Measurements from ENCODE around the gene KCNN3. TPM values are rescaled to one million over a fixed set of nuclear protein-coding genes. Genes with fewer than 3 reads are reported as not detected.

The KCNN3 gene
- total RNA-seq, 1 donor from 2014 or later, result 0.92 TPM

DNA sequence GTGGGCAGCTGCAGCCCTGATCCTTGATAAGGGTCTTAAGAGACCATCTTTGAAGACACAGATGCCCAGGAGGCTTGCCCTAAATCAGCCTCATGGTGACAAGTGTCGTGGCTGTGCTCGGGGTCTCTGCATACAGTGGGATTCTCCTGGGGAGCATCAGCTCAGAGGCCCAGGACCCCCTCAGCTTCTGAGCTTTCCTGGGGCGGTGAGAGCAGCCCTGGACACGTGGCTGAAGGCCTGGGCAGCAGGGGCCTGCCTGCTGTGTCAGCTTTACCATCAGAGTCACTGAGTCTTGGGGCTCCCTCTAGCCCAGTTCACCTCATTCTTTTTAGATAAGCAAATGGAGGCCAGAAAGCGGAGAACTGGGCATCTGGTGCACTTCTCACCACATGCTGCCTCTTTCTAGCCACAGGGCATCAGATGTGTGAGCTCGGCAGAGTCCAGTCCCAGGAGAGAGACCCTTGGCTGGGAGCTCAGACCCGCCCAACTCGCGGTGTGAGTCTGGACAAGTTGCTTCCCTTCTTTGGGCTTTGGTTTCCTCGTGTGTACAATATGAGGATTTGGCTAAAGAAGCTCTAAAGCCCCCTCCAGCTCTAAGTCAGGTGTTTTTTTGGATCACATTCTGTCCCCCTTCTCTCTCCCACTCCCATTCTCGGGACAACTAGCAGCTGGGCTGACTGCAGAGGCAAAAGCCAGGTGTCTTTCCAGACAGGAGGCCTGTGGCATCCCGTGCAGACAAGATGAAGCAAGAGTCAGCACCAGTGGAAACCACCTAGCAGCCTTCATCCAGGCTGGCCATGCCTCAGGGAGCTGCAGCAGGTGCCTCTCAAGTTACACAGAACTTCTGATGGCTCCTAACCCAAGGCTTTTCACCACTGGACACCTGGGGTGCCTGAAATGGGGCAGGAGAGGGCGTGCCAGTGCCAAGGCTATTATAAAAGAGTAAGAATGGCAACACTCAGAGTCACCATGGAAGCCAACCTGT, 119.1 kb downstream of the KCNN3 start:
- Mint-ChIP-seq H3K4me1 (ENCODE audit: low read depth) (peaks cover 45% of the 10 kb centered on the region), H3K36me3 (ENCODE audit: low read depth) (peaks cover 3% of the 10 kb centered on the region)

DNA sequence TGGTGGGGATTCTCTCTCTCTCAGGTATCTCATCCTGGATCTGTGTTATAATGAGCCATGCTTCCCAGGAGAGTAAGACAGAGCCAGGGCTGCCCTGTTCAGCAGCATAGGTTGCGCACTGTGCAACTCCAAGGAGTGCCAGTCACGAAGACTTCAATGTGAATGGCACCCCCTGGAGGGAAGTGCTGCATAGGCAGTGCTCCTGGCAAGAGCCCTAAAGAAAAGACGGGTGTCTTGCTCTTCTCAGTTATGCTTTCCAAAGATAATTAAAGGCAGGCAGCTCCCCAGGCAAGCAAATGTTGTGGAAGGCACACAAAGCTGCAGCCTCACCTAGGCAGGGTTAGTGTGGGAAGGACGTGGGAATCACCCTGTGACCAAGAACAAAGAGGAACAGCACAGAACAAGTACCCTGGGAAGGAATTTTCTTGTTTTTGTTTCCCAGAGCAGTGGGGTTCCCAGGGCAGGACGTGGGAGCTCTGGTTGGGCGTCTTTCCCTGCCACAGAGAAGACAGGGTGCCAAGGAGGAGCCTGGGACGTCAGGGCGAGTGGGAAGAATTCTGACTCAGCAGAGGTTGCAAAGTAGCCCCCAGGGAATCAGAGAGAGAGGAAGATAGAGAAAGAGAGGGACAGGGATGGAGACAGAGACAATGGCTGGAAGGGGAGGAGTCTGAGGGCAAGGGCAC, 120.9 kb downstream of the KCNN3 start:
- no peak overlapping the region for H3K4me3 Mint-ChIP-seq (ENCODE audit: unreplicated experiment)
- H3K36me3 Mint-ChIP-seq (ENCODE audit: low read depth), result peaks cover 3% of the 10 kb centered on the region
- no peaks in the 10 kb centered on the region for H3K9me3 Mint-ChIP-seq (ENCODE audit: low read depth)
- peak overlapping the region; percentile 78 for H3K27ac Mint-ChIP-seq (ENCODE audit: unreplicated experiment)
- peaks cover 28% of the 10 kb centered on the region for H3K27me3 Mint-ChIP-seq (ENCODE audit: low read depth)
- DNase-seq (ENCODE audit: low spot score), result no peak
- peak; percentile 72 for TF ChIP-seq CTCF (IDR thresholded peaks at IDR 0.05)
- H3K4me1 Mint-ChIP-seq (ENCODE audit: low read depth), result peaks cover 56% of the 10 kb centered on the region

More for the DNA sequence above, 119.1 kb downstream of the KCNN3 start:
- no peak for TF ChIP-seq CTCF (IDR thresholded peaks at IDR 0.05)
- no peak overlapping the region for H3K4me3 Mint-ChIP-seq (ENCODE audit: unreplicated experiment)
- H3K27me3 Mint-ChIP-seq (ENCODE audit: low read depth), result peaks cover 29% of the 10 kb centered on the region
- no peak overlapping the region for H3K27ac Mint-ChIP-seq (ENCODE audit: unreplicated experiment)
- H3K9me3 Mint-ChIP-seq (ENCODE audit: low read depth), result no peaks in the 10 kb centered on the region
- DNase-seq (ENCODE audit: low spot score), result no peak

DNA sequence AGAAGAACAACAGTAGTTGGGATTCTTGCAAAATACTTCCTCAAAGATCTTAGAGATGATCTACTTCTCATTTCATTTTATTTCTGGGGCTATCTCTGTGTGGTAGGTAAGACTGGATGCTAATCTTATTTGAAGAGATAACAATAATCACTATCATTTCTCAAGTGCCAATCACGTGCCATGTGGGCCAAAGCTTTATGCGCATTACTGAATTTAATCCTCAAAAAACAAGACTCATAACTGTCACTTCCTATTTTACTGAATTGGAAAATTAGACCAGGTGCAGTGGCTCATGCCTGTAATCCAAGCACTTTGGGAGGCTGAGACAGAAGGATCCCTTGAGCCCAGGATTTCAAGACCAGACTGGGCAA, 121.7 kb downstream of the KCNN3 start:
- peaks cover 56% of the 10 kb centered on the region for H3K4me1 Mint-ChIP-seq (ENCODE audit: low read depth)
- H3K9me3 Mint-ChIP-seq (ENCODE audit: low read depth), result no peaks in the 10 kb centered on the region
- peak overlapping the region; percentile 34 for H3K27ac Mint-ChIP-seq (ENCODE audit: unreplicated experiment)
- H3K27me3 Mint-ChIP-seq (ENCODE audit: low read depth), result peaks cover 24% of the 10 kb centered on the region
- no peaks in the 10 kb centered on the region for H3K36me3 Mint-ChIP-seq (ENCODE audit: low read depth)
- no peak overlapping the region for H3K4me3 Mint-ChIP-seq (ENCODE audit: unreplicated experiment)
- TF ChIP-seq CTCF (IDR thresholded peaks at IDR 0.05), result no peak
- no peak for DNase-seq (ENCODE audit: low spot score)

DNA sequence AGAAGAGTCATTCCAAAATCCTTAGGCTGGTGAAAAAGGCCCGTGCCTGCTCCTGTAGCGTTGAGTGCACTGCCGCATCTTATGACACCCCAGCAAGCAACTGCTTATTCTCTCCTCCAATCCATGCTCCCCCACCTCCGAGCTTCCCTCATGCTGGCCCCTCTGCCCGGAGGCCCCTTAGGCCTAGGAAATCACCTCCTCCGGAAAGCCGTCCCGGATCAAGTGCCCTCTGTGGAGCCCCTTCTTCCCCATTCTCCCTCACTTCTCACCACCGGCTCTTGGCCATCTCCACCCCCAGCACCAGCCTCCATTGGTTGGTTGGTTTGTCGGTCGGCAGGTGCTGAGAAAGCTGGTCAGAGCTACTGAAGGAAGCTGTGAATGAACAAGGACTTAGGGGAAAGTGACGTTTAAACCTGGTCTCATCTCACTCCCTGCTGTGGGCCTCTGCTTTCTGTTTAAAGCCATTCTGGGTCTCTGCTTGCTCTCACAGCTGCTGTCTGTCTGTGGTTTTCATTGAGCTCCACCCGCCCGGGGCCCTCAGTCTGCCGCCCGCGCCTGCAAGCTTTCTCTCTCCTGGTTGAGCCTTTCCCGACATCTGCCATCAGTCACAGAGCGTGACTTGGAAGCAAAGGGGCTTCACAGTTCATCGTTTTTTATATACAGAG, 122.2 kb downstream of the KCNN3 start:
- no peak for DNase-seq (ENCODE audit: low spot score)
- H3K4me3 Mint-ChIP-seq (ENCODE audit: unreplicated experiment), result no peak overlapping the region
- no peak for TF ChIP-seq CTCF (IDR thresholded peaks at IDR 0.05)
- H3K36me3 Mint-ChIP-seq (ENCODE audit: low read depth), result no peaks in the 10 kb centered on the region
- peaks cover 56% of the 10 kb centered on the region for H3K4me1 Mint-ChIP-seq (ENCODE audit: low read depth)
- no peaks in the 10 kb centered on the region for H3K9me3 Mint-ChIP-seq (ENCODE audit: low read depth)
- H3K27ac Mint-ChIP-seq (ENCODE audit: unreplicated experiment), result peak overlapping the region; percentile 34
- peaks cover 25% of the 10 kb centered on the region for H3K27me3 Mint-ChIP-seq (ENCODE audit: low read depth)

- no peak for TF ChIP-seq CTCF (IDR thresholded peaks at IDR 0.05)
- Mint-ChIP-seq H3K4me1 (ENCODE audit: low read depth) (peaks cover 56% of the 10 kb centered on the region), H3K9me3 (ENCODE audit: low read depth) (no peaks in the 10 kb centered on the region), H3K27me3 (ENCODE audit: low read depth) (peaks cover 25% of the 10 kb centered on the region), H3K4me3 (ENCODE audit: unreplicated experiment) (no peak overlapping the region), H3K27ac (ENCODE audit: unreplicated experiment) (no peak overlapping the region), H3K36me3 (ENCODE audit: low read depth) (no peaks in the 10 kb centered on the region)
- DNase-seq (ENCODE audit: low spot score), result no peak
These were observed 122.7 kb downstream of the KCNN3 start for GRCh38 chr1:154747380-154747739.
